Activated T-cell treated with anti-CD3 and anti-CD28 coated beads for 24 hours (primary cell): ENCODE results near the gene VPS37C.

Experiments
- DNase-seq: peaks from one replicate; pipeline ENCODE4 v3.0.0-alpha.2; 2020; ENCODE audit warnings: low read depth

The VPS37C gene

DNA sequence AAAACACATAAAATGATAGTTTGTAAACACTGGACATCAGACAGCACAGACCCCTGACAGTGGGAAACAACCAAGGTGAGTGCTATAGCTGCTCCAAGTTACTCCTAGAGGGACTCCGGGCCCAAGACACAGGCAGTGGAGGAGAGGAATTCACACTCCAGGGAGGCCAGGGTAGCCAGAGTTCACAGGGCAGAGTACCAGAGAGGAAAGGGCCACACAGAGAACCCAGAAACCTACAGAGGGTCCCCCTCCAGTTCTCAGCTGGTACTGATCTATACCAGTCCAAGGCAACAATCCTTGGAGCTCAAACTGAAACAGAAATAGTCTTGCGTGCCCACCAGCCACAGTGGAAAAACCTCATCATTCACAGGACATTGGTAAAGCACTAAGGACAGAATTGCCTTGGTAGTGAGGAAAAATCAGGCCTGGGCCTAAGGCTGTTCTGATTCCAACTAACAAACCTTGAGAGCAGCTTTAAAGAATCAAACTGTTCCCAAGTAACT is 7.6 kb downstream of the VPS37C start:
- DNase-seq, result no peak

DNA sequence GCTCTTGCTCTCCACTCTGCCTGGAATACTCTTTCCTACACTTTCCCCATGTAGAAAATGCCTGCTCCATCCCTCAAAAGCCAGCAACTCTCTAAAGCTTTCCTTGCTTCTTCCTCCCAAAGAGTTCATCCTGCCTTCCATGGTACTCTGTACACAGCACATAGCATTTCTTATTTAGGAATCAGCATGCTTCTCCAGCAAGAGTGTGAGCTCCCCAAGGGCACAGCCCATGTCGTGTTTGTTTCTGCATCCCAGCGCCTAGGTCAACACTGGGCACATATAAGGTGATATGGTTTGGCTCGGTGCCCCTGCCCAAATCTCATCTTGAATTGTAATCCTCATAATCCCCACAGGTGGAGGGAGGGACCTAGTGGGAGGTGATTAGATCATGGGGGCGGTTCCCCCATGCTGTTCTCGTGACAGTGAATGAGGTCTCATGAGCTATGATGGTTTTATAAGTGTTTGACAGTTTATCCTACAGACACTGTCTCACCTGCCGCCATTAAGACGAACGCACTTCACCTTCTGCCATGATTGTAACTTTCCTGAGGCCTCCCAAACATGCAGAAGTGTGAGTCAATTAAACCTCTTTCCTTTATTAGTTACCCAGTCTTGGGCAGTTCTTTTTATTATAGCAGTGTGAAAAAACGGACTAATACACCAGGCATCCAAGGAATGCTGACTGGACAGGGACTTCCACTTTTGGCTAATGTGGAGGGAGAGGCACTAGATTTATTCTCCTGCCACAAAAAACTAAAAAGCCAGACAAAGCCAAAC is 8.2 kb downstream of the VPS37C start:
- DNase-seq, result no peak

GRCh38 chr11:61151545-61152252 is 9.5 kb downstream of the VPS37C start:
- DNase-seq, result no peak

DNA sequence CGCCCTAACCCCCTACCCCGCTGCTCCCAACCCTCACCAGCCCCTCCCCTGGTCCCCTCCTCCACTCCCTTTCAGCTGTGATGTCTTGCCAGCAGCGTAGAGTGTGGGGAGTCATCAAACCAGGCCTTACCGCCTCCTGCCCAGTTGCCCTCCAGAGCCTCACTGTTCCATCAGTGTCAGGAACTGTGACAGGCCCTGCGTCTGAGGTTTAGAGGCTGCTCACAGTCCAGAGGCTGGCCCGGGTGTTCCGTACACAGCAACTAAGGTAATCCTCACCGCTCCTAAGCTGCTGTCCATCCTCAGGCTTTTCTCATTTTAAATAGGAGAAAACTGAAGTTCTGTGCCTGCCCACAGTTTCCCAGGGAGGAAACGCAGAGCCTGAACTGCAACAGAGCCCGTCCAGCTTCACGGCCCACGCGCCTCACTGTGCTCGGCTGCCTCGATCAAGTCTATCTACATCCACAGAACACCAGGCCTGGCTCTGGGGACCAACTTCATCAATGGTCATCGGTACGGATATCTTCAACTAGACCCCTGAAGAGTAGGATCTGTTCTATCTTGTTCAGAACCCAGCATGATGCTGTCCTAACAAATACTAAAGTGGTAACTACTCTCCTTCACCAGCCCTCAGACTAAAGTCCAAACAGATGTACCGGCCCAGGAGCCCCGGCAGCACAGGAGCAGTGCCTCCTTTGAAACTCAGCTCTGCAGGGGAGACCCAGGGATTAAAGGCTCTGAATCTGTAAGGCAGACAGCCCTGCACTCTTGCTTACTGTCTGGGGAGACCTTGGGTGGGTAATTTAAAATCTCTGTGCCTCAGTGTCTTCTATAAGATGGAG is 10.3 kb downstream of the VPS37C start:
- DNase-seq, result no peak

GRCh38 chr11:61149624-61150615 is 11.3 kb downstream of the VPS37C start:
- DNase-seq, result no peak

- no peak for DNase-seq
Observed at GRCh38 chr11:61147791-61148620, 13.2 kb downstream of the VPS37C start.

GRCh38 chr11:61147271-61147670 is 14.0 kb downstream of the VPS37C start:
- no peak for DNase-seq

- DNase-seq, result no peak
Observed at GRCh38 chr11:61146416-61146815, 14.8 kb downstream of the VPS37C start.

DNA sequence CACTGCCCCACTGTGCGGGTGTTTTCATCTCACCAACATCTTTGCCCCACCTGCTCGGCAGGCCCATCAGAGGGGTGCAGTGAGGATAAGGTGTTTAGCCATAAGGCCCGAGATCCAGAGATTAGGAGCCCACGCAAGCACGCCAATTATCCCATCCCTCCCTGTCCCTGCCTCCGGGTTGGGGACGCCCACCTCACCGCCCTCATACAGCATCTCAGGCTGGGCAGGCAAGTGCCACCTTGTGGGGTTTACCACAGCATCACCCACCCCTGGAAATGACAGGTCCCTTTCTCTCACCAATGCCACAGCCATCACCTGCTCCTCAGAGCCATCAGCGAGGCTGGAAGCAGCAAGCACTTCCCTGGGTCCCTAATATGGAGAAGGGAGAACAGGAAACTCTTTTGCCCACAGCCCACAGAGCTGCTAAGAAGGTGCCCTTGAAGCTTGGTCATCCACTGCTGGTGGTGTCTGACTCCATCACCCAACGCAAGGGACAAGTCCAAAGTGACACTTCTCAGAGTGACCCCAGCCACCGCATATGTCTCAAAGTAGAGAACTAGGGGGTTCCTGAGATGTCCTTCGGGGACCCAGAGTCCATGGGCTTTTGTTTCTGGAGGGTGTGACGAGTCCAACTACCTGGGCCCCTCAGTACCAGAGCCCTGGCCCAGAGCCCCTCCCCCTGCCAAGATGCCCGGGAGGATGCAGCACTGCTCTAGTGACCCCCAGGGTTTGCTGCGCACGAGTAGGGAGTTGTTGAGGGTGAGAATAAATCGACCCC is 15.8 kb downstream of the VPS37C start:
- DNase-seq, result no peak

- DNase-seq, result no peak
Observed at GRCh38 chr11:61144511-61145179, 16.6 kb downstream of the VPS37C start.

- no peak for DNase-seq
Observed at GRCh38 chr11:61142424-61142823, 18.8 kb downstream of the VPS37C start.

DNA sequence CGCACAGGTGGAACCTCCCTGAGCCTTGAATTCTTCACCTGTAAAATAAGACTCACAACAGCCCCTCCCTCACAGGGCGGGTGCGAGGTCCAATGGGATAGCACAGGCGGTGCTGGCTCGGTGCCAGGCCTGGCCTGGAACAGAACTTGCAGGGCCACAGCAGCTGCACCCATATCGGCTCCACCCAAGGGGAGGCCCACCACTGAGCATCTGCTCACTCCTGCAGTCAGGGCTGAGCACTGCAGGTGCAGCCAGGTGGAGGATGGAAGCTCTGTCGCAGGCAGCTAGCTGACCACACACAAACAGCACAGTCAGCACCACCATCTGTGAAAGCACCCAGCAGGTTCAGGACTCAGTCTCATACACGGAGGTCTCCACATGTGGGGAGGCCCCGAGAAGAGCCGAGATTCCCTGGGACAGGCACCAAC is 19.6 kb downstream of the VPS37C start:
- no peak for DNase-seq

DNA sequence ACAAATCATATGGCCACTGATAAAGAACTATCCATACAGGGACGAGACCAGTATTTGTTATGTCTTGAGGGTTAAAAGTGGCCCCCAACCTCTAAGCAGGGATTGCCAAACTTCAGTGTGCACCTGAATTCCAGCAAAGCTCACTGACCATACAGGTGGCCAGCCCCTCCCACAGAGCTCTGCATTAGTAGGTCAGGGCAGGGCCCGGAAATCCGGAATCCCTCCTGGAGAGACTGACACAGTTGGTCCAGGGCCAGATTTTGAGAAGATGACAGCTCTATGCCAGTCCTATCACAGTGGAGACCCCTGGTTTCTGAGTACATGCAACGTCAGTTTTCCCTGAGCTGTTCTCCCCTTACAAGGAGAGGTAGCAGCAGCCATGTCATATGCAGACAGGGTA is 20.8 kb downstream of the VPS37C start:
- no peak for DNase-seq

- no peak for DNase-seq
Observed at GRCh38 chr11:61139387-61139786, 21.8 kb downstream of the VPS37C start.

- no peak for DNase-seq
Observed at GRCh38 chr11:61138935-61139334, 22.3 kb downstream of the VPS37C start.

DNA sequence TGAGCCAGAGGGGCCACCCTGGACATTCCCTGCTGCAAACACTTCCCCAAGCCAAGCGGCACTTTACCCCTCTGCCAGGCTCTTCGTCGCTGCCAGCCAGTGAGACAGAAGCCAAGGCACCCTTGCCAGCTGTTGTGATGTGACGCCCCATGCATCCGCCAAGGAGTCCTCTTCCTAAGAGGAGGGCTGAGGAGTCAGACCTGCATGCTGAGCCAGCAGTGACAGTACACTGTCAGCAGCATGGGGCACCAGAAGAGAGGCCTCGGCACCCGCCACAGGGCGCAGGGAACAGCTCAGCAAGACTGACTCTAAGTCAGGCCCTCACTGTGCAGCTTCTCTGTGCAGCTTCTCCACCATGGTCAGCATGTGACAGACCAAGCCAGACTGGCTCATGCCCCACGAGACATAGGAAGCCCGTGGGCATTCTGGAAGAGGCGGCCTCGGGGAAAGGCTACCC is 26.4 kb downstream of the VPS37C start:
- no peak for DNase-seq

GRCh38 chr11:61133956-61134662 is 27.1 kb downstream of the VPS37C start:
- DNase-seq, result no peak

DNA sequence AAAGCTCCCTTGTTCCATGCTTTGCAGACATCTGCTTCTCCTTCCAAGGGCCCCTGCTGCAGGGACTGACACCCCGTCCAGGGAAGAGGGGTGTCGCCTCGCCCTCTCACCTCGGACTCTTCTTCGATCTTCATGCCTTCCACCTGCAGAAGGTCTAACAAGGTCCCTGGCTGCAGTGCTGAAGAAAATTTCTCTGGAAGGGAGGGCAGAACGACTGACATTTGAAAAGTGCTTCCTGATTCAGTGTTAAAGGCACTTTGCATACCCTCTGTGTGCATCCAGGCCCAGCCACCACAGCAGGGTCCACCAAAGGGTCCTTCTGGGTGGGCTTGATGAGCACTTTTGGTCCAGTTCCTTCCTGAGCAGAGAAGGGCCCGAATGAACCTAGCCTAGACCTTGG is 28.1 kb downstream of the VPS37C start:
- DNase-seq, result no peak
